Upper lobe of left lung (tissue), 4 donors: ENCODE measurements around the gene CATSPERB.

Experiments used
- POLR2A ChIP-seq, 4 donors: fragments of 450-650 bp; IDR thresholded peaks; one replicate each; pipeline ENCODE4 v1.5.1; 2016 to 2017; ENCODE audit warnings: antibody characterized with exemption in 4 of 4, mild to moderate bottlenecking in 2 of 4
- TF ChIP-seq, protein P1 (sequence below), 6 experiments: fragments of 450-650 bp in 4 of 6; fragments of 200-600 bp in 2 of 6; sonication (generic) in 2 of 6; IDR thresholded peaks; one replicate each; pipeline ENCODE4 v1.5.1; 2016 to 2019; ENCODE audit warnings: antibody characterized with exemption in 6 of 6

DNA sequence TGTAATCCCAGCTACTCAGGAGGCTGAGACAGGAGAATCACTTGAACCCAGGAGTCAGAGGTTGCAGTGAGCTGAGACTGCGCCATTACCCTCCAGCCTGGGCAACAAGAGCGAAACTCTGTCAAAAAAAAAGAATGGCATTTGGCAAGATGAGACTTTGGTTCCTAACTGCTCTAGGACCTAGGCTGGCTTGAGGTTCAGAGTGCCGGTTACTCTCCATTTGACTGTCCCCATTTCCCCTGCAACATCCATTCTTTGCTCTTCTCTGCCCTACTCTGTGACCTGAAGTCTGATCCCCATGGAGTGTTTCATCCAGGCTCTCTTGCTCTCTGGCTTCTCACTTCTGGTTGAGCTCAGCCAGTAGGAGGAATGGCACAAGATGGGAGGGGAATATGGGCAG, 195.6 kb downstream of the CATSPERB start:
- no peak for TF ChIP-seq POLR2A (IDR thresholded peaks at IDR 0.05)
- TF ChIP-seq, protein P1, sequence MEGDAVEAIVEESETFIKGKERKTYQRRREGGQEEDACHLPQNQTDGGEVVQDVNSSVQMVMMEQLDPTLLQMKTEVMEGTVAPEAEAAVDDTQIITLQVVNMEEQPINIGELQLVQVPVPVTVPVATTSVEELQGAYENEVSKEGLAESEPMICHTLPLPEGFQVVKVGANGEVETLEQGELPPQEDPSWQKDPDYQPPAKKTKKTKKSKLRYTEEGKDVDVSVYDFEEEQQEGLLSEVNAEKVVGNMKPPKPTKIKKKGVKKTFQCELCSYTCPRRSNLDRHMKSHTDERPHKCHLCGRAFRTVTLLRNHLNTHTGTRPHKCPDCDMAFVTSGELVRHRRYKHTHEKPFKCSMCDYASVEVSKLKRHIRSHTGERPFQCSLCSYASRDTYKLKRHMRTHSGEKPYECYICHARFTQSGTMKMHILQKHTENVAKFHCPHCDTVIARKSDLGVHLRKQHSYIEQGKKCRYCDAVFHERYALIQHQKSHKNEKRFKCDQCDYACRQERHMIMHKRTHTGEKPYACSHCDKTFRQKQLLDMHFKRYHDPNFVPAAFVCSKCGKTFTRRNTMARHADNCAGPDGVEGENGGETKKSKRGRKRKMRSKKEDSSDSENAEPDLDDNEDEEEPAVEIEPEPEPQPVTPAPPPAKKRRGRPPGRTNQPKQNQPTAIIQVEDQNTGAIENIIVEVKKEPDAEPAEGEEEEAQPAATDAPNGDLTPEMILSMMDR (IDR thresholded peaks at IDR 0.05) = no peak
